Tibial artery (tissue), 4 donors: ENCODE data around the gene ADIPOQ.
"Not testable (repeated sequence)": the region's sequence is repeated elsewhere in the genome, so short reads cannot be mapped to it uniquely, and the experiment has no call there.

Experiments
- DNase-seq, 2 donors: peaks; one replicate each; pipeline ENCODE4 v3.0.0-alpha.2; 2019
- H3K27ac ChIP-seq, 2 donors: fragments of 200-600 bp; sonication (generic) in 1 of 2; 1 replicate in 1 of 2; 2 replicates in 1 of 2; pipeline ENCODE4 v1.5.1; 2018 to 2019; ENCODE audit warnings: mild to moderate bottlenecking in 1 of 2
- H3K27me3 ChIP-seq, 2 donors: fragments of 200-600 bp; sonication (generic) in 1 of 2; one replicate each; pipeline versions ENCODE4 v1.5.1 to v1.6.0; 2016 to 2019
- H3K36me3 ChIP-seq, 3 donors: fragments of 200-600 bp; sonication (generic) in 2 of 3; one replicate each; pipeline ENCODE4 v1.5.1; 2016 to 2019; ENCODE audit warnings: mild to moderate bottlenecking in 2 of 3
- H3K4me1 ChIP-seq, 4 donors: fragments of 200-600 bp; sonication (generic) in 2 of 4; 1 replicate in 3 of 4; 2 replicates in 1 of 4; pipeline ENCODE4 v1.5.1; 2016 to 2019
- H3K4me3 ChIP-seq, 2 donors: fragments of 200-600 bp; sonication (generic) in 1 of 2; 1 replicate in 1 of 2; 2 replicates in 1 of 2; pipeline ENCODE4 v1.5.1; 2018 to 2019; ENCODE audit warnings: mild to moderate bottlenecking in 2 of 2
- H3K9me3 ChIP-seq, 3 donors: fragments of 200-600 bp; sonication (generic) in 1 of 3; one replicate each; pipeline ENCODE4 v1.5.1; 2016 to 2019
- intact Hi-C: fragments of 100-400 bp; cut with DNase I; formaldehyde crosslinking; loops from one replicate; pipeline ENCODE4 v1.15.0; 2023; ENCODE audit warnings: low total_unique reads
- TF ChIP-seq, protein P1 (sequence below), 2 experiments: fragments of 200-600 bp in 1 of 2; fragments of 450-650 bp in 1 of 2; IDR thresholded peaks; one replicate each; pipeline ENCODE4 v1.5.1; 2017 to 2019; ENCODE audit warnings: antibody characterized with exemption in 2 of 2, mild to moderate bottlenecking in 1 of 2, moderate library complexity in 1 of 2

Gene ADIPOQ

DNA sequence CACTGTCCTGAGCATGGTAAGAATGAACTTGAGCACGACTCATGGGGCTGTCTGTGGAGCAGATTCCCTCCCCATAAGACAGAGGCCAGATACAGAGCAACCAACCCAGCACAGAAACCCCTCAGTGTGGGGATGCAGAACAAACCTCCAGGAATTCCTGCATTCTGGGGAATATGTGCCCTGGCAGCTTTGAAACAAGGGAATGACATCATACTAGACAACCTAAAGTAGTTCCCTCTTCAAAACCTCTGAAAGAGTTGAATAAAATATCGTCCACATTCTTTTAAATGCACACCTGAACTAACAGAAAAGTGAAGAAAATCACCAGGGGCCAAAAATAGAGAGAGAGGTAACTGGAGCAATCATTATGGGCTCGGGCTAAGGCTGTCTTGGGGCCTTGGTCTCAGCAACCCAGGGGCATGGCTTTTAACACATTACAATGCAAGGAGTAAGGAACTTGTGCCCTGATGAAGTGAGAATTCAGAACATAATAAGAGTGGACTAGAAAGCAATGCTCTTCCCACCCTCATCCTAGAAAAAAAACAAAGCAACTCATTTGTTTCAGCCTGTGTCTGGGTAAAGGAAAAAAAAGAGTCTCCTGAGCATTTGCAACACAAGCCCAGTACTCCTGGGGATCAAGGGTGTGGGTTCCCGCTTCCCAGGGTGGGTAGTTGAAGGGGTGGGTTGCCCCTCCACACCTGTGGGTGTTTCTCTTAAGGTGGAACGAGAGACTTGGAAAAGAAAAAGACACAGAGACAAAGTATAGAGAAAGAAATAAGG is 43.9 kb downstream of the ADIPOQ start:
- H3K27me3 ChIP-seq = no peaks in the 10 kb centered on the region
- no peak overlapping the region for H3K27ac ChIP-seq
- no peak for DNase-seq
- intact Hi-C loops = no loop called here
- H3K4me3 ChIP-seq = no peak overlapping the region
- no peaks in the 10 kb centered on the region for H3K36me3 ChIP-seq
- TF ChIP-seq, protein P1, sequence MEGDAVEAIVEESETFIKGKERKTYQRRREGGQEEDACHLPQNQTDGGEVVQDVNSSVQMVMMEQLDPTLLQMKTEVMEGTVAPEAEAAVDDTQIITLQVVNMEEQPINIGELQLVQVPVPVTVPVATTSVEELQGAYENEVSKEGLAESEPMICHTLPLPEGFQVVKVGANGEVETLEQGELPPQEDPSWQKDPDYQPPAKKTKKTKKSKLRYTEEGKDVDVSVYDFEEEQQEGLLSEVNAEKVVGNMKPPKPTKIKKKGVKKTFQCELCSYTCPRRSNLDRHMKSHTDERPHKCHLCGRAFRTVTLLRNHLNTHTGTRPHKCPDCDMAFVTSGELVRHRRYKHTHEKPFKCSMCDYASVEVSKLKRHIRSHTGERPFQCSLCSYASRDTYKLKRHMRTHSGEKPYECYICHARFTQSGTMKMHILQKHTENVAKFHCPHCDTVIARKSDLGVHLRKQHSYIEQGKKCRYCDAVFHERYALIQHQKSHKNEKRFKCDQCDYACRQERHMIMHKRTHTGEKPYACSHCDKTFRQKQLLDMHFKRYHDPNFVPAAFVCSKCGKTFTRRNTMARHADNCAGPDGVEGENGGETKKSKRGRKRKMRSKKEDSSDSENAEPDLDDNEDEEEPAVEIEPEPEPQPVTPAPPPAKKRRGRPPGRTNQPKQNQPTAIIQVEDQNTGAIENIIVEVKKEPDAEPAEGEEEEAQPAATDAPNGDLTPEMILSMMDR (IDR thresholded peaks at IDR 0.05) = no peak
- peaks cover 0 to 3% (median 0%) of the 10 kb centered on the region in 4 donors for H3K4me1 ChIP-seq
- H3K9me3 ChIP-seq = no peaks in the 10 kb centered on the region

DNA sequence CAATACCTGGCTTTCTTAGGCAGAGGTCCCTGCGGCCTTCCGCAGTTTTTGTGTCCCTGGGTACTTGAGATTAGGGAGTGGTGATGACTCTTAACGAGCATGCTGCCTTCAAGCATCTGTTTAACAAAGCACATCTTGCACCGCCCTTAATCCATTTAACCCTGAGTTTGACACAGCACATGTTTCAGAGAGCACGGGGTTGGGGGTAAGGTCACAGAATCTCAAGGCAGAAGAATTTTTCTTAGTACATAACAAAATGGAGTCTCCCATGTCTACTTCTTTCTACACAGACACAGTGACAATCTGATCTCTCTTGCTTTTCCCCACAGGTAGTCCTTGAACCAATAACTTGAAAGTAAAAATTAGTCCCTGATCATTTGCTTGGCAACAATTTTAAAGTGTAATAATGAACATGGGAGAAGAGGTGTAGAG is 45.0 kb downstream of the ADIPOQ start:
- H3K27me3 ChIP-seq, intact Hi-C loops, H3K9me3 ChIP-seq, H3K36me3 ChIP-seq, H3K4me3 ChIP-seq, H3K4me1 ChIP-seq, DNase-seq, H3K27ac ChIP-seq: not testable (repeated sequence)

DNA sequence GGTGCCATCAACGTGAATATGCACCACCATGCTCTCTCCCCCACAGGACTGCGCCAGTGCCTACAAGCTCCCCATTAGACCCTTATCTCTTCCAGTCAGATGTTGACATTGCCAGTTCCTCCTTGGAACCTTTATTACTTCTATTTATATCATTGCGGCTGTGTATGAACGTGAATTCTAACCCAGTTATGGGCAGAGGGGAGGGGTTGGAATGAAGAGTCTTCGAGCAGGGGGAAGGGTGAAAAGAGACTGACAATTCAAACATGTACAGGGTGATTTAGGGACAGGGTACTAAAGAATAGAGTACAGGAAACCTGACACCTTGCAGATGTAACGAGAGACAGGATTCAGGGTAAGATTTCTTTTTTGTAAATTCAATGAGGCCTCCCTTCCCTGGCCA is 46.1 kb downstream of the ADIPOQ start:
- intact Hi-C loops = no loop called here
- Histone ChIP-seq H3K4me3 (no peak overlapping the region), H3K9me3 (no peaks in the 10 kb centered on the region), H3K4me1 (peaks cover 0 to 3% (median 0%) of the 10 kb centered on the region in 4 donors), H3K27me3 (no peaks in the 10 kb centered on the region), H3K27ac (no peak overlapping the region), H3K36me3 (no peaks in the 10 kb centered on the region)
- TF ChIP-seq, protein P1 (IDR thresholded peaks at IDR 0.05) = no peak
- no peak for DNase-seq

DNA sequence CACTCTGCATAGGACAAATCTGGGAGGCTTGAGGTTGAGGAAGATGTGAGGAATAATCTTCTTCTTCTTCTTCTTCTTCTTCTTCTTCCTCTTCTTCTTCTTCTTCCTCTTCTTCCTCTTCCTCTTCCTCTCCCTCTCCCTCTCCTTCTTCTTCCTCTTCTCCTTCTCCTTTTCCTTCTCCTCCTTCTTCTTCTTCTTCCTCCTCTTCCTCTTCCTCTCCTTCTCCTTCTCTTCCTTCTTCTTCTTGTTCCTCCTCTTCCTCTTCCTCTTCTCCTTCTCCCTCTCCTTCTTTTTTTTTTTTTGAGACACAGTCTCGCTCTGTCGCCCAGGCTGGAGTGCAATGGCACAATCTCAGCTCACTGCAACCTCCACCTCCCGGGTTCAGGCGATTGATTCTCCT is 47.2 kb downstream of the ADIPOQ start:
- H3K4me3 ChIP-seq, intact Hi-C loops, H3K9me3 ChIP-seq, H3K27me3 ChIP-seq, H3K4me1 ChIP-seq, DNase-seq, H3K36me3 ChIP-seq, H3K27ac ChIP-seq: not testable (repeated sequence)

DNA sequence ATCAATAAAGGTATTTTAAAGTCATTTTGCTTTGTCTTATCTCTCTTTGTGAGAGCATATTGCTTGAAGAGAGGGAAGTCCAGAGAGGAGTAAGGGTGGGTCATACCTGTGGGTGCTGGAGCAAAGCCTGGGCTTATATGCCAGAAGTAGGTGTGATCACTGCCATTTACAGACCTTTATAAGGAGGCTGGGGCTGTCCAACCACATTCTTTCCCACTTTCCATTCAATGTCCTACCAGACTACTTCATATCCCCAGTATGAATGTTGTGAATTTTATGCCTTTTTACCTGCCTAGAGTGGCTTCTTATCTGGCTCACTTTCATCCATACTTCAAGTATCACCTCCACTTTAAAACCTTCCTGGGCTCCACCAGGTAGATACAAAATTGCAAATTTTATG is 48.4 kb downstream of the ADIPOQ start:
- no peaks in the 10 kb centered on the region for H3K36me3 ChIP-seq
- DNase-seq = no peak
- intact Hi-C loops = no loop called here
- H3K4me1 ChIP-seq = peaks cover 0 to 3% (median 0%) of the 10 kb centered on the region in 4 donors
- TF ChIP-seq, protein P1 (IDR thresholded peaks at IDR 0.05) = no peak
- H3K27ac ChIP-seq = no peak overlapping the region
- H3K9me3 ChIP-seq = no peaks in the 10 kb centered on the region
- H3K27me3 ChIP-seq = no peaks in the 10 kb centered on the region
- H3K4me3 ChIP-seq = no peak overlapping the region

DNA sequence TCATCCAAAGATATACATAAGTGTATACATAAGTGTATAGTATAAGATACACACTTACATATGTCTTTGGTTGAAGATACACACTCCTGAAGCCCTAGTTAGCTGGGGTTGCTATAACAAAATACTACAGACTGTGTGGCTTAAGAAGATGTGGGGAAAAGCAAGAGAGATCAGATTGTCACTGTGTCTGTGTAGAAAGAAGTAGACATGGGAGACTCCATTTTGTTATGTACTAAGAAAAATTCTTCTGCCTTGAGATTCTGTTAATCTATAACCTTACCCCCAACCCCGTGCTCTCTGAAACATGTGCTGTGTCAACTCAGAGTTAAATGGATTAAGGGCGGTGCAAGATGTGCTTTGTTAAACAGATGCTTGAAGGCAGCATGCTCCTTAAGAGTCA is 50.6 kb downstream of the ADIPOQ start:
- intact Hi-C loops, H3K4me3 ChIP-seq, H3K36me3 ChIP-seq, H3K4me1 ChIP-seq, DNase-seq, H3K9me3 ChIP-seq, H3K27me3 ChIP-seq, H3K27ac ChIP-seq: not testable (repeated sequence)

DNA sequence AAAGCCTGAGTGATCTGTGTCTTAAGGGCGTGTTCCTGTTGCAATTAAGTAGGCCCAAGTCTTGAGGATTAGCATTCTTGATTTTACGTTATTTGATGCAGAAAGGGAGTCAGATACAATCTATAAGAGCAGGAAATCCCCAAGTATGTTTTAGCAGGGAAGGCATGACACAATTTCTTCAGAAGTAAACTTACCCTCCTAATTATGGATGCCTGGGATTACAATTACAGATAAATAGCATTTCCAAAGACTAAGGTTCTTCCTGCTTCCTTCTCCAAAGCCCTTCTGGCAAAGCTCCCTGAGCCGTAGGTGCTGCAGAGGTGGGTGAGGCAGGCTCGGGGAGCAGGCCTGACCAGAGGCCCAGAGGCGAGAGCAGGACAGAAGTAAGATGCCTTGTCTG is 52.9 kb downstream of the ADIPOQ start:
- Histone ChIP-seq H3K4me3 (no peak overlapping the region), H3K27ac (no peak overlapping the region), H3K9me3 (no peaks in the 10 kb centered on the region), H3K4me1 (no peaks in the 10 kb centered on the region), H3K36me3 (no peaks in the 10 kb centered on the region), H3K27me3 (no peaks in the 10 kb centered on the region)
- intact Hi-C loops = no loop called here
- DNase-seq = no peak
- TF ChIP-seq, protein P1 (IDR thresholded peaks at IDR 0.05) = no peak
